NCI-H2081 (cell line): ENCODE results near the gene CDKN2AIP.

ENCODE experiments used
- DNase-seq, 2 experiments: peaks; one replicate each; lab custom pipeline; 2025; lab: John Stamatoyannopoulos, UW

CDKN2AIP gene, protein sequence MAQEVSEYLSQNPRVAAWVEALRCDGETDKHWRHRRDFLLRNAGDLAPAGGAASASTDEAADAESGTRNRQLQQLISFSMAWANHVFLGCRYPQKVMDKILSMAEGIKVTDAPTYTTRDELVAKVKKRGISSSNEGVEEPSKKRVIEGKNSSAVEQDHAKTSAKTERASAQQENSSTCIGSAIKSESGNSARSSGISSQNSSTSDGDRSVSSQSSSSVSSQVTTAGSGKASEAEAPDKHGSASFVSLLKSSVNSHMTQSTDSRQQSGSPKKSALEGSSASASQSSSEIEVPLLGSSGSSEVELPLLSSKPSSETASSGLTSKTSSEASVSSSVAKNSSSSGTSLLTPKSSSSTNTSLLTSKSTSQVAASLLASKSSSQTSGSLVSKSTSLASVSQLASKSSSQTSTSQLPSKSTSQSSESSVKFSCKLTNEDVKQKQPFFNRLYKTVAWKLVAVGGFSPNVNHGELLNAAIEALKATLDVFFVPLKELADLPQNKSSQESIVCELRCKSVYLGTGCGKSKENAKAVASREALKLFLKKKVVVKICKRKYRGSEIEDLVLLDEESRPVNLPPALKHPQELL

DNA sequence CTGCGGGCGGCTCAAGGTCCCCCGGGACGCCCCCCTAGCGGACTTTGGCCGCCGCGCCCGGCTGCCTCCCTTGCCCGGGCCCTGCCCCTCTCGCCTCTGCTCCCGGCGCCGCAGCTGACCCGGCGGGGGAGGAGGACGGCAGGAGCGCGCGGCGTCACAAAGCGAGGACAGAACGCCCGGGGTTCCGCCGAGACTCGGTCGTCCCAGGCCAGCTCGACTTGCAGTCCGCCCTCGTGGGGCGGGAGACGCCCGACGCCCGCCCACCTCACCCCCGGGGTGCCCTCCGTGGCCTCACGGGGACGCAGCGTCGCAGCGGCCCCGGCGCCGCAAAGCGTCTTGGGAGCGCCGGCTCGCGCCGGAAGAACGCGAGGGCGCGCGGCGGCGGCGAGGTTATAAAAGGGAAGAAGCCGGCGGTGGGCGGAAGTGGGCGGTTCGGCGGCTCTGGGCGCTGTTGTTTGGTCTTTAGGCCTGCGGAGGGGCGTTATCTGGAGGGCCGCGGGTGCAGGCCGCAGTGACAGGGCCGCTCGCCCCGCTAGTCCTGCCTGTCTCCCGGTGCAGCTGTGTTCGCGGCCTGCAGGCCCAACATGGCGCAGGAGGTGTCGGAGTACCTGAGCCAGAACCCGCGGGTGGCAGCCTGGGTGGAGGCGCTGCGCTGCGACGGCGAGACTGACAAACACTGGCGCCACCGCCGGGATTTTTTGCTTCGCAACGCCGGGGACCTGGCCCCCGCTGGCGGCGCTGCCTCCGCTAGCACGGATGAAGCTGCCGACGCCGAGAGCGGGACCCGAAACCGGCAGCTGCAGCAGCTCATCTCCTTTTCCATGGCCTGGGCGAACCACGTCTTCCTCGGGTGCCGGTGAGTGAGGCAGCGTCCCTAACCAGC, at the start of gene CDKN2AIP:
Gene CDKN2AIP (plus strand): TSS at position 423 of the 883 bp plus-strand sequence. CDS start 162 bp downstream, at position 585.
- peak; percentile 90 to 92 for DNase-seq

DNA sequence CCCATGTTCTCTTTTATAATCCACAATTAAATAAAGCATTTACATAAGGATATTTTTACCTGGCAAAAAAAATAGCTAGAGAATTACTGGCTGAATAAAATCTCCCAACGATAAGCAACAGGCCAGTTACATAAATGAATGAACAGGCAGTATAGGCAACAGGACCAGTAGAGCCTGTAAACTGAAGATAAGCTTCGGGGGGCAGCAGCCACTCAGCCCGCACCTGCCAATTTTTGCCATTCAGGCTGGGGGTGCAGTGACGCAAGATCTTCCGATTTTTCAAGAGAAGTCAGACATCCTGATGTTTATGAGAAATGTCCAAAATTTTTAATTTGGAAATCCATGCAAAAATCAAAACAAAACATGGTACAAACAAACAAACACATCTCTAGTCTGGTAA, 49.0 kb upstream of the CDKN2AIP start:
- no peak for DNase-seq

DNA sequence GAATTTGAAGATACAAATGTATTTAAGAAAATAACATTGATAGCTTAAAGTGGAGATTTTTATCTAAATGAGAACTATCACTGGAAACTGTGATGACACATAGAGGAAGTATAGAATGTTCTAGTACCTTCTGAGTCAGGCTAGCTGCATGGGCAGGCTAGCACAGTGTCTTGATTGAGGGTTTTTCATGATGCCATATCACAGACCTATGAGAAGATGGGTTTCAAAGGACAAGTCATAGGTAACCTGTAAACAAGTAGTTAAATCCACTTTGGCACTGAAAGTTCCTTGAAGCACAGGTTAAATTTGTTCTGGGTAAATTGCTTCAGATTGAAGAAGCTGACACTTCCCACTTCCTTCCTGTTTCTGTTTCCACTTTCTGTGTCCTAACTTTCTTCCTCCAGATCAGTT, 48.2 kb upstream of the CDKN2AIP start:
- DNase-seq: no peak

DNA sequence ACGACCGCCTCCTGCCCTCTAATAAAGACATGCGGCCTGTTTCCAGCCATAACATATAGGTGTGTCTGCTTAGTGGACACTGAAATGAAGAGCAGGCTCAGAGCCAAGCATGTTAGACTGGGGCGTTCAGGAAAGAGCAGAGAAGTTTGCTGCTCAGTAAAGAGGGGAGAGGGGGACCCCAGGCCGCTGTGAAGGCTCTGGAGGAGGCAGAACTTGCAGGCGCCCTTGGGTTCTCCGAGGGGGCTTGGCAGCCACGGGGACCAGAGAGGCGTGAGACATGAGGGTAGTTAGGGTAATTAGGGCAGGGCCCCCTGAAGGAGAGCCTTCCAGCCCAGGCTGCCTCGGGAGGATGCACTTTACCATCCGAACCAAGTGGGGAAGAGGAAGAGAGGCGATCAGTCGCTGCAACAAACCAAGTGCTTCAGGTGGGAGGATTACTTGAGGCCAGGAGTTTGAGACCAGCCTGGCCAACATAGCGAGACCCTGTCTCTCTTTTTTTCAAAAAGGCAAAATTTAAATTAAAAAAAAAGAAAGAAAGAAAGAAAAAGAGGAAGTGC, 46.6 kb upstream of the CDKN2AIP start:
- no peak for DNase-seq

DNA sequence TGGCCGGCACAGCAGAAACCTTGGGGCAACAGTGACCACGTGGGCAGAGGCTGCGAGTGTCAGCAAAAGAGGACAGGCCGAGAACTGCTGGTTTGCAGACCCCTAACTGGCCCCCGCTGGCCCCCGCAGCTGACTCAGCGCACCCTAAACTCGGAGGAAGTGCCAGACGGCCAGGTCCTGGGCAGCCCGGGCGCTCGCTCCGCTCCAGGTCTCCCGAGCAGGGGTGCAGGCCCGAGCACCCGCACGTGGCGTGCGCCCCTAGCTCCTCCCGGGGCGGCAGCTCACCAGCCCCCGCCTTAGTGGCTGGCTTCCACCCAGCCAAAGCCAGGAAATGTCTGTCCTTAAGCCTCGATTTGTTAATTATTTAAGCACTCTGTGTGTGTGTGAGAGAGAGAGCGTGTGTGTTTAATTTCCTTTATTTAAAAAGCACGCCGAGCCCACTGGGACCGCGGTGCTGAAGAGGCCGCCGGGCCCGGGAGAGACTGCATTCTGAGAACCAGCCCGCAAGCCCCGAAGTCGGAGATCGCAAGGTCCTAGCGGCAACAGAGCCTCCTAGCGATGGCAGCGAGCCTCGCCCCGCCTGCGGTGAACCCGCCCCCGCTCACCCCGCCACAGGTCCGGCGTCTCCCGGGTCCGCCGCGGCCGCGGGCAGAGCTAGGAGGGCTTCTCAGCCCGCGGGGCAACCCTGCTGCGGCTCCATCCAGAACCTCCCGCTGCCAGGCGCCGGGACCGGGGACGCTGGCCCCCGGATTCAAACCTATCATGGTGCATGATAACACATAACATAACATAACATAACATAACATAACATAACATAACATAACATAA, 45.9 kb upstream of the CDKN2AIP start:
- DNase-seq: peak; percentile 11 to 38

DNA sequence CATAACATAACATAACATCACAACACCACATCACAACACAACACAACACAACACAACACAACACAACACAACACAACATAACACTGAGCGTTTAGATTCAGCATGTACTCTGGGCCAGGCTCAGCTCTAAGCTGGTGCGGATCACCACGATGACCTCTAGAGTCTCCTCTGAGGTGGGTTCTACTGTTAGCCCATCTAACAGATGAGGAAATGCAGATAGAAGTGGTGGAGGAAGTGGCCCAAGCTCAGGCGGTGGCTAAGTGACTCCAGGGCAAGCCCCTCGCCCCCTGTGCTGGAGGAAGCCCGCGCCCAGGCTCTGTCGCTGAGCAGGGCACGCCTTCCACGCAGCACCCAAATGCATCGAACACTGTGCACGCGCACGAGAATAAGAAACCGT, 45.3 kb upstream of the CDKN2AIP start:
- DNase-seq: no peak

DNA sequence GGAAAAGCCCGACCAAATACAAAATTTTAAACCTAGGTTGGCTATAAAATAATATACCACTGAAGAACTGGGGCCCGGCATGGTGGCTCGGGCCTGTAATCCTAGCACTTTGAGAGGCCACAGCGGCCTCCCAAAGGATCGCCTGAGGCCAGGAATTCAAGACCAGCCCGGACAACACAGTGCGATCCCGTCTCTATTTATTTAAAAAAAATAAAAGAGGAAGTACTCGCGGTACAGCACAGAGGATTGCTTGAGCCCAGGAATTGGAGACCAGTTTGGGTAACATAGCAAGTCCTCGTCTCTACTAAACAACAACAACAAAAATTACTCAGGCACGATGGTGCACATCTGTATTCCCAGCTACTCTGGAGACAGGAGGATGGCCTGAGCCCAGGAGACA, 44.8 kb upstream of the CDKN2AIP start:
- no peak for DNase-seq

DNA sequence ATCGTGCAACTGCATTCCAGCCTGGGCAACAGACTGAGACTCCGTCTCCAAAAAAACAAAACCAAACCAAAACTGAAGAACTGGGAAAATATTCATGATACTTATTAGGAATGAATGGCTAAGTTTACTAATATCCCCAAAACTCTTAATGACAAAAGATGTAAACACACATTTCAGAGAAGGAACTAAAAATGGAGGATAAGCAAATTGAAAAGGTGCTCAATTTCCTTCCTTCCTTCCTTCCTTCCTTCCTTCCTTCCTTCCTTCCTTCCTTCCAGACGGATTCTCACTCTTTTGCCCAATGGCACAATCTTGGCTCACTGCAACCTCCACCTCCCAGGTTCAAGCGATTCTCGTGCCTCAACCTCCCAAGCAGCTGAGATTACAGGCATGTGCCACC, 44.4 kb upstream of the CDKN2AIP start:
- DNase-seq: no peak

DNA sequence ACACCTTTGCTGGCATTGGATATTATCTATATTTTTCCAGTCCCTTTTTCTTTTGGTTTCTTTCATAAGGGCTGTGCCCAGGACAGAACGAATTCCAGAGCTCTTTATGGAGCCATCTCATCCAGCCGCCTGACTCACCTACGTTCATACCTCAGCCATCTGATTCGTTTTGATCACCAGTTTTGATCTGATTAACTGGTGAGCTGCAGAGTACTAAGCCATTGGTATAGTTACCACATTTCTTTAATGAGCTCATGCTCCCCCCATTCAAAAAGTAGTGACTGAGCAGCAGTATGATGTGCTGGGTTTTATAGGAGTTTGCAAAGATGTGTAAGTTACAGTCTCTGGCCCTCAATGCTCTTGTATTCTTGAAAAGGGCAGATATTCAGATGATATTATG, 43.0 kb upstream of the CDKN2AIP start:
- no peak for DNase-seq

DNA sequence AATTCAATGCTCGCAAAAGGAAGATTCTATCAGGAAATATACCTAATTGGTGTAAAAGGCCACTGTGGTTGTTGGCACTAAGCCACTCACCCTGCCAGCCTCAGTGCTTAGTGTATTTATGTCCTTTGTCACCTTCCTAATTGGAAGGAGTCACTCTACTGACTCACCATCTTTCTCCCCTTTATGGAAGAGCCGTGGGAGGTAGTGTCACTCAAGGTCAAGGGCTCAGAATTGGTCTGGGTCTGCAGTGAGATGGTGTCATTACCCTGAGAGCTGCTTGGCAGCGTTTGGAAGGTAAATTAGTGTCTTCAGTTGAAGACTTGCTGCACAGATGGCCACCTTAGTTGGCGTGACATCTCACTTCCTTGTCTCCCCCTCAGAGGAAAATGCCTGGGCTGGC, 41.7 kb upstream of the CDKN2AIP start:
- DNase-seq: peak in 1 of 2 experiments; percentile 14

DNA sequence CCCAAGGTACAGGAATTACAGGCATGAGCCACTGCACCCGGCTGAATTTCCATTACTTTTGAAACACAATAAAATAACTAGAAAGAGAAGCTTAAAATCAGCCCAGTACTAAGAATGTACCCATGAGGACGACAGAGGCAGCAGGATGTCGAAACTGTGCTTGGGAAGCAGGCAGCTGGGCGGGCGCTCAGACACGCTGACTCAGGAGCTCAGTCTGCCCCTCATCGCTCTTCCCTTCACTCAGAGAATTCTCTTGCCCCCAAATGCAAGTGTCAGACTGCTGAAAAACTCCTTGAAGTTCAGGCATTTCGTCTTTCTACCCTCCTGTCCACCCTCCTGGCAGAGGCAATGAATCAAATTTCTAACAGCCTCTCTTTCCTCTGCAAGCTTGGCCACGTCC, 41.0 kb upstream of the CDKN2AIP start:
- no peak for DNase-seq

DNA sequence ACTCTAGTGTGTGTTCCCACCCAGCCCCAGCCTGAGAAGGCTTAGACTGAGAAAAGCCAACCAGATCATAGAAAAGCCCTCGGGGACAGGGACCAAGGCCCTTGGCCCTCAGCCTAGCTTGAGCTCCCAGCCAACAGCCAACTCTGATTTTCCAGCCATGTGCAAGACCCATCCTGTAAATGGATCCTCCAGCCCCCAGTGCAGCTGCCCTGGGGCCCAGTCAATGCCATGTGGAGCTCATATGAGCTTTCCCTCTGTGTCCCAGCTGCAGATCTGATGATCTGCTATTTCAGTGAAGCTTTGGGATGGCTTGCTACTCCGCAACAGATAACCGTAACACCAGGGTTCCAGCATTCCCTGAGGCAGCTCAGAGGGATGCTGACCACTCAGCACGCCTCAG, 40.5 kb upstream of the CDKN2AIP start:
- DNase-seq: no peak

DNA sequence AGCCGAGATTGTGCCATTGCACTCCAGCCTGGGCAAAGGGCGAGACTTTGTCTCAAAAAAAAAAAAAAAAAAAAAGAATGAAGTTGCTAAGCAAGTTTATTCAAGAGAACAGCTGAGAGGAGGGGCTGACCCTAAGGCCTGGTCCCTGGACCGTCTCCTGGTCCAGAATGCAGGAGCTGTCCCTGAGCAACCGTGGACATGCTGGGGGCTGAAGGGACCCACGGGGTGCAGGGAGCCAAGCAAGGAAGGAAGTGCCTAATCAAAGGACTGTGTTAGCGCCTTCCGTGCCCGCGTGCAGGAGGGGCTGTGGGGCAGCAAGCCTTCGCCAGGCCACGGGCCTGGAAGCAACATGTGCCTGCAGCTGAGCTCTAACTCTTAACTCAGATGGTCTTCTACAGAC, 39.1 kb upstream of the CDKN2AIP start:
- no peak for DNase-seq

DNA sequence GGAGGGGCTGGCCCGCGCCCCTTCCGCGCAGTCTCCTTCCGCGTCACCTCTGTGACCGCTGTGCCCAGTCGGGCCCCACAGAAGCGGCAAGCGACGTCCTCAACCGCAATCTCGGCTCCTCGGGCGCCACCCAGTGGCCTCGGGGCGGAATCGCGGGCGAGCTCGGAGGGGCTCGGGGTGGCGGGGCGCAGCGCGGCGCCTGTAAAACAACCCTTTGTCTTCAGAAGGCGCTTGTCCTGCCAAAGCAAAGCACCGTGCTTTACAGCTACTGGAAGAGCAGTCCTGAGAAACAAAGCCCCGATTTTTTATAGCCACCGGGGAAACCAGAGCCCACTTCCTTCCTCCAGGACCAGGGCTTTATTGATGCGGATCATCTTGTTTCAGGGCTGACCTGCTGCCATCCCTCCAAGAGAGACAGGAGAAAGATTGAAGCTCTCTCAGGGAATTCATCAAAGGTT, 37.3 kb upstream of the CDKN2AIP start:
- DNase-seq: peak; percentile 77 to 79

DNA sequence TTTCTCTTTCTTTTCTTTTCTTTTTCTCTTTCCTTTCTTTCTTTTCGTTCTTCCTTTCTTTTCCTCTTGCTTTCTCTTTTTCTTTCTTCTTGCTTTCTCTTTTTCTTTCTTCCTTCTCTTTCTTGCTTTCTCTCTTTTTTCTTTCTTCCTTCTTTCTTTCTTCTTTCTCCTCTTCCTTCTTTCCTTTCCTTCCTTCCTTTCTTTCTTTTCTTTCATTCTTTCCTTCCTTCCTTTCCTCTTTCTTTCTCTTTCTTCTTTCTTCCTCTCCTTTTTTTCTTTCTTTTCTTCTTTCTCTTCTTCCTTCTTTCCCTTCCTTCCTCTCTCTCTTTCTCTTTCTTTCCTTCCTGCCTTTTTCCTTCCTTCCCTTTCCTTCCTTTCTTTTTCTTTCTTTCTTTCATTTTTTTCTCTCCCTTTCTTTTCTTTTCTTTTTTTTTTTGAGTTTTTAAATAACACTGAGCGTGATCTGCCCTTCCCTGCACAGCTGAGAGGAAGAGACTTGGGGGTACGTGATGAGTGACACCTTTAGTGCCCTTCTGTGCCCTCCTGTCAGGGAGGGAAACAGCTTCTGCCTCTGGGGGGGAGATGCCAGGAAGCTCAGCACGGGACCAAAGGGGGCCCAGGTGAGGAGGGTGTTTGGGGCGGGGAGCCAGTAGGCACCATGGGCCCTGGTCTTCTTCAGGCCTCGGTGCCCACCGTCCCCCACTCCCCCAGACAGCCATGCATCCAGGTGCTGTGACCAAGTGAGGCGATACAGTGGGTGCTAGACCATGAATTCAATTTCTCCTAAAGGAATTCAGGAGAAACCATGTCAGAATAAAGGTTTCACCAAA, 36.6 kb upstream of the CDKN2AIP start:
- DNase-seq: no peak

DNA sequence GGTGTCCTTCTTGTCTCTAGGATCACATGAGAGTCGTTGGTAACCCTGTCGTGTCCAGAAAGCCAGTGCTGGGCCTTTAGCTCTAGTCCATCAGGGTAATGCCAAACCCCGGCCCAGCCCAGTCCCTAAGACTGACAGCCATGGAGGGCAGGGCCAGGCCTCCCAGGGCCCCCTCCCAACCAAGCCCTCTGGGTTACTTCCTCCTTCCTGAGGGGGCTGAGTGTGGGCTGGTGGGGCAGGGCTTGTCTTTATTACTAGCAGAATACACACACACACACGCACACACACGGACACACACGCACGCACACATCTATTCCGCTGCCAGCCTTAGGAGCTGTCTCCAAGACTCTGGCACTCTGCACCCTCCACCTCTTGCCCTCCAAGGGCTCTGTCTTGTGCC, 35.6 kb upstream of the CDKN2AIP start:
- no peak for DNase-seq

DNA sequence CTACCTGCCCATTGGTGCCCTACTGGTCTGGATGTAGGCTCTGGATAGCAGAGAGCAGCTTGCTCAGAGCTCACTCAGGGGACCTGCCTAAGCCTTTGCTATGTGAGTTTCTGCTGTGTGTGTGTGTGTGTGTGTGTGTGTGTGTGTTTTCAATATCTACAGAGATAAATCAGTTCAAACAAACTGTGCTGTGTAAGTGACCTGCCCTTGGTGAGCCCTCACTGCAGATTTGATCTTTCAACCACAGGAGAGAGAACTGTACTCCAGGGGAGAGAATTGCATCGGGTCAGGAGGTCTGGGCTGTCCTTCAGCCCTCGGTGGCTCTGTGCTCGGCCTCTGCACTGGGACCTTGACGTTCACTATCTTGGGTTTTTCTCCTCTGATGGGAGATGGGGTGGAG, 35.0 kb upstream of the CDKN2AIP start:
- DNase-seq: no peak

DNA sequence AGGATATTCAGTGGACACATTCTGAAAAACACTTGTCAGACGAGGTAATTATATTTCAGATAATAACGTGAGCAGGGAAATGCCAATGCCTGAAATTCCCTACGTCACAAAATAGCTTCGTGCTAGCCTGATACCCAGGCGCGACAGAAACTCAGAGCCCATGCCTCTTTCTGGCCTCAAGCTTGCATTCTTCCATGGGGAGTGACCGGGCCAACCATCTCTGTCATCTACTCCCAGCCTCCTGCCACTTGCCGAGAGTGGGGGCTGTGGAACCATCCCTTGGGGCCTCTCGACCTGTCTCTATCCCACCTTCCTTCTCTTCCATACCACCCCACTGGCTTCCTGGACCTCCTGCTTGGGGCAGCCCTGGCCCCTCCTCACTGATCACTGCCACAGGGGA, 34.5 kb upstream of the CDKN2AIP start:
- DNase-seq: no peak

DNA sequence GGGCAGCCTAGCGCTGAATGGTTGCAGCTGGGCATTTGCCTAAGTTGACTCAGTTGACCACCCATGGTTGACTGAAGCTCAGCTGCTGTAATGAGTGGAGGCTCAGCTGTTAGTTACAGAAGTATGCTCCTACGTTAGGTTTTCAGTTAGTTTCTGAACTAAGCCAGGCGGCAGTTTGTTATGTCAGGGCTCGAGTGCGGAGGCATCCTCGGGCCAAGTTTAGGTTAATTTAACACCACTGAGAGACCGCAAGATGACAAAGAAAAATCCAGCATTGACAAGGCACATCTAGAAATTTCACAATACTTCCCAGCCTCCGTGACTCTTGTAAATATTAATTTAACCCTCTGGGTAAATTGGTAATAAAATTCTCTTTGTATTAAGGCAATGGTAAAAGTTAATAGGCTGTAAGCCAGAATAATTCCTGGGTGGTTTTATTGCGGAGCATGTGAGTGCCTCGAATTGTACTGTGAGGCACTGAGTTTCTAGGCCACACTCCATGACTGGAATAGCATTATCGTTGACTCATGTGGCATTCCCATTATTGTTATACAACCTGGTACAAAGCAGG, 33.1 kb upstream of the CDKN2AIP start:
- DNase-seq: no peak

DNA sequence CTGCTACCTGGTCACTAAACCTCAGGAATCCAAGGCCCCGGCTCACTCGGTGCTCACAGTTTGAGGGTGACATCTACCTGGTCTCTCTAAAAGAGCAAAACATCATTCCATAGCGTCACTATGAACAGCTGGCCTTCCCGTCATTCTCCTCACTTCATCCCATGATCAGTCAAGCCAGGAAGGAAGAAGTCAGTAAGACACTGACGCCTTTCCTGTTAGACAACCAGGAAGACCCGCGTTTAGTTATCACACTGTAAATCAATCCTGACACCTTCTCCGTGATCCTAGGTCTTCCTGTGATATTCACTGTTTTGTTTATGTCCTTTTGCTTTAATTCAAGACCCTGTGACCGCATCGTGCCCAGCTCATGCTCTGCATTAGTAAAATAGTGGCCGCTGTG, 31.6 kb upstream of the CDKN2AIP start:
- DNase-seq: no peak
